ENCODE results near the gene SEC31A. TPM values are rescaled to one million over a fixed set of nuclear protein-coding genes. Genes with fewer than 3 reads are reported as not detected.
A peak's percentile ranks its signal among the peaks of the same experiment; 100 is the strongest.
"Not testable (repeated sequence)": the region's sequence is repeated elsewhere in the genome, so short reads cannot be mapped to it uniquely, and the experiment has no call there.

SEC31A gene
- total RNA-seq, 1 donor from 2014 or later = 360 TPM

- no peak for DNase-seq (ENCODE audit: extremely low spot score, unreplicated experiment)
- no peaks in the 10 kb centered on the region for H3K27me3 Mint-ChIP-seq (ENCODE audit: unreplicated experiment)
- peak overlapping the region; percentile 80 for H3K27ac Mint-ChIP-seq (ENCODE audit: unreplicated experiment)
- H3K36me3 Mint-ChIP-seq (ENCODE audit: unreplicated experiment) = peaks cover 44% of the 10 kb centered on the region
- H3K4me1 Mint-ChIP-seq (ENCODE audit: unreplicated experiment) = peaks cover 19% of the 10 kb centered on the region
- H3K9me3 Mint-ChIP-seq (ENCODE audit: unreplicated experiment) = no peaks in the 10 kb centered on the region
- no peak overlapping the region for H3K4me3 Mint-ChIP-seq (ENCODE audit: unreplicated experiment)
- TF ChIP-seq, protein P1, sequence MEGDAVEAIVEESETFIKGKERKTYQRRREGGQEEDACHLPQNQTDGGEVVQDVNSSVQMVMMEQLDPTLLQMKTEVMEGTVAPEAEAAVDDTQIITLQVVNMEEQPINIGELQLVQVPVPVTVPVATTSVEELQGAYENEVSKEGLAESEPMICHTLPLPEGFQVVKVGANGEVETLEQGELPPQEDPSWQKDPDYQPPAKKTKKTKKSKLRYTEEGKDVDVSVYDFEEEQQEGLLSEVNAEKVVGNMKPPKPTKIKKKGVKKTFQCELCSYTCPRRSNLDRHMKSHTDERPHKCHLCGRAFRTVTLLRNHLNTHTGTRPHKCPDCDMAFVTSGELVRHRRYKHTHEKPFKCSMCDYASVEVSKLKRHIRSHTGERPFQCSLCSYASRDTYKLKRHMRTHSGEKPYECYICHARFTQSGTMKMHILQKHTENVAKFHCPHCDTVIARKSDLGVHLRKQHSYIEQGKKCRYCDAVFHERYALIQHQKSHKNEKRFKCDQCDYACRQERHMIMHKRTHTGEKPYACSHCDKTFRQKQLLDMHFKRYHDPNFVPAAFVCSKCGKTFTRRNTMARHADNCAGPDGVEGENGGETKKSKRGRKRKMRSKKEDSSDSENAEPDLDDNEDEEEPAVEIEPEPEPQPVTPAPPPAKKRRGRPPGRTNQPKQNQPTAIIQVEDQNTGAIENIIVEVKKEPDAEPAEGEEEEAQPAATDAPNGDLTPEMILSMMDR (IDR thresholded peaks at IDR 0.05) = no peak
Measured at GRCh38 chr4:82864336-82864979, 26.5 kb downstream of the SEC31A start.

DNA sequence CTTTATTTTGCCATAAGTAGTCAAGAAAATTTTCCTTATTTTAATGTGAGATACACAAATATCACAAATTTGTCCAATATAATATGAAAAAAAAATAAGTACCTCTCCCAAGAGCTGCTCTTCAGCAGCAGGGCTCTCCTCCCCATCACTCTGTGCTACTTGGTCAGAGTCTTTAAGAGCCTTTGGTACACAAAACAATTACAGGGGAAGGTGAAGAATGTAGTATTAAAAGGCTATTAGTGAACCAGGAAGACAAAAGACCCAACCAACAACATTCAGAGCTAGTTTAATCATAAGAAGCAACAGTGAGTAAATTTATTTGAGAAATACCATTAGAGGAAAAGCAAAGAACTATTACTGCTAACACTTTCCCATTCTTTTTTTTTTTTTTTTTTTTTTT, 29.4 kb downstream of the SEC31A start:
- H3K9me3 Mint-ChIP-seq (ENCODE audit: unreplicated experiment) = no peaks in the 10 kb centered on the region
- H3K27me3 Mint-ChIP-seq (ENCODE audit: unreplicated experiment) = no peaks in the 10 kb centered on the region
- H3K4me1 Mint-ChIP-seq (ENCODE audit: unreplicated experiment) = peaks cover 14% of the 10 kb centered on the region
- peak overlapping the region; percentile 47 for H3K27ac Mint-ChIP-seq (ENCODE audit: unreplicated experiment)
- H3K4me3 Mint-ChIP-seq (ENCODE audit: unreplicated experiment) = no peak overlapping the region
- peaks cover 43% of the 10 kb centered on the region for H3K36me3 Mint-ChIP-seq (ENCODE audit: unreplicated experiment)
- DNase-seq (ENCODE audit: extremely low spot score, unreplicated experiment) = no peak
- TF ChIP-seq, protein P1 (IDR thresholded peaks at IDR 0.05) = no peak

DNA sequence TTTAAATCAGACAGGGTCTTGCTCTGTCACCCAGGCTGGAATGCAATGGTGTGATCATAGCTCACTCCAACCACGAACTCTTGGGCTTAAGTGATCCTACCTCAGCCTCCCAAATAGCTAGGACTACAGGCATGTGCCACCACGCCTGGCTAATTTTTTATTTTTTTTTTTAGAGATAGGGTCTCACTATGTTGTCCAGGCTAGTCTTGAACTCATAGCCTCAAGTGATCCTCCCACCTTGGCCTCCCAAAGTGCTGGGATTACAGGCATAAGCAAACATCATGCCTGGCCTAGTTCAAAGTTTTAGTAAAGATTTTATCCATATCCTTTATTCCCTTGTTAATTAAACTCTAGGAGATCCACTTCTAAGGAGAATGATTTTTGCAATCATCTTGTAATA, 30.5 kb downstream of the SEC31A start:
- H3K36me3 Mint-ChIP-seq (ENCODE audit: unreplicated experiment) = peaks cover 47% of the 10 kb centered on the region
- not testable (repeated sequence) for DNase-seq (ENCODE audit: extremely low spot score, unreplicated experiment); H3K27ac Mint-ChIP-seq (ENCODE audit: unreplicated experiment); H3K9me3 Mint-ChIP-seq (ENCODE audit: unreplicated experiment); H3K27me3 Mint-ChIP-seq (ENCODE audit: unreplicated experiment); H3K4me1 Mint-ChIP-seq (ENCODE audit: unreplicated experiment); H3K4me3 Mint-ChIP-seq (ENCODE audit: unreplicated experiment)

DNA sequence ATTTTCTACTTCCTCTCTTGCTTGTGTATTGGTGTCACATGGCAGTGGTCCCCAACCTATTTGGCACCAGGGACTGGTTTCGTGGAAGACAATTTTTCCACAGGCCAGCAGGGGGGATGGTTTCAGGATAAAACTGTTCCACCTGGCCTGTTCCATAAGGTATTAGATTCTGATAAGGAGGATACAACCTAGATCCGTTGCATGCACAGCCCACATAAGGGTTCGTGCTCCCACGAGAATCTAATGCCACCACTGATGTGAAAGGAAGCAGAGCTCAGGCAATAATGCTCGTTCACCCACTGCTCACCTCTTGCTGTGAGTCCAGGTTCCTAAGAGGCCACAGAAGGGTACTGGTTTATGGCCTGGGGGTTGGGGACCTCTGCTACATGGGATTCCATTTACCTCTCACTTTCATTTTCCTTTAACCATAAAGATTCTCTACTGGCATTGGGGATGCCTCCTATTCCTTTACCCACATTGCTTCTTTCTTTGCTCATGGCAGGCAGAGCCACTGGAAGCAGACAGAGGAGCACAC, 38.1 kb downstream of the SEC31A start:
- no peaks in the 10 kb centered on the region for H3K4me1 Mint-ChIP-seq (ENCODE audit: unreplicated experiment)
- peak overlapping the region; percentile 2 for H3K27ac Mint-ChIP-seq (ENCODE audit: unreplicated experiment)
- H3K27me3 Mint-ChIP-seq (ENCODE audit: unreplicated experiment) = no peaks in the 10 kb centered on the region
- H3K4me3 Mint-ChIP-seq (ENCODE audit: unreplicated experiment) = no peak overlapping the region
- H3K9me3 Mint-ChIP-seq (ENCODE audit: unreplicated experiment) = no peaks in the 10 kb centered on the region
- peaks cover 64% of the 10 kb centered on the region for H3K36me3 Mint-ChIP-seq (ENCODE audit: unreplicated experiment)
- TF ChIP-seq, protein P1 (IDR thresholded peaks at IDR 0.05) = no peak
- no peak for DNase-seq (ENCODE audit: extremely low spot score, unreplicated experiment)

- DNase-seq (ENCODE audit: extremely low spot score, unreplicated experiment) = no peak
- Mint-ChIP-seq H3K27ac (ENCODE audit: unreplicated experiment) (peak overlapping the region; percentile 48), H3K4me1 (ENCODE audit: unreplicated experiment) (no peaks in the 10 kb centered on the region), H3K9me3 (ENCODE audit: unreplicated experiment) (no peaks in the 10 kb centered on the region), H3K36me3 (ENCODE audit: unreplicated experiment) (peaks cover 64% of the 10 kb centered on the region), H3K27me3 (ENCODE audit: unreplicated experiment) (no peaks in the 10 kb centered on the region), H3K4me3 (ENCODE audit: unreplicated experiment) (no peak overlapping the region)
- TF ChIP-seq, protein P1 (IDR thresholded peaks at IDR 0.05) = peak; percentile 47
Measured at GRCh38 chr4:82851885-82852750, 38.8 kb downstream of the SEC31A start.

Data from osteocyte (in vitro differentiated cells).